Measurements from ENCODE around the gene DTD2. TPM values are rescaled to one million over a fixed set of nuclear protein-coding genes. Genes with fewer than 3 reads are reported as not detected.

Gene DTD2
- total and polyA plus RNA-seq, 2 of the 4 experiments (the other 2 are of a cell fraction) = 16.9 to 24.9 TPM

DNA sequence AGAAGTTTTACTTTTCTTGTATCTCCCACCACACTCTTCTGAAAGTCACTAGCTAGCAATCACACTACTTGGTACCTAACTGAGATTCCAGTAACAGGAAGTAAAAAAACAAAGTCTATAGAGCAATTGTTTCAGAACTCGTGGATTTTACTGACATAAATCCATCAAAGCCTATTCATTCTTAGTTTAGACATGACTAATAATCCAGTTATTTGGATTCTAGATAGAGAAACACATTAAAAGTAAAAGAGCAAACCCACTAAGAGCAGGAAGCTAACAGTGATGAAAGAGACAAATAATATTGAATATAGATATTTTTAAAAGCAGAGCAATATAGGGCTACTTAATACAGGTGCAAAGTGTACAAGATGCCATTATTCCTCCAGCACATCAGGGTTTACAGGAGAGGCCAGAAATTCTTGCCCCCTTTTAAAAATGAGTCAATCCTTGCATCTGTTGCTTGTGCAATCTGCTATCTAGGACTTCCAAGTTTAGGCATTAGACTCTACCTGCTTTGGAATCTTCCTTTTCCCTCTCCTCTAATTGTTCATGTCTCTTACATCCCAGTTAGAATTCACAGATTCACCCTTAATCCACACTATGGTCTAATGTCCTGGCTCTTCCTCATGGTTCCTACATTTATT lies 43.0 kb downstream of the DTD2 start:
- Histone ChIP-seq H3K79me1 (ENCODE audit: low read depth in 1 of 2, low read length in 2 of 2) (peaks cover 14 to 45% of the 10 kb centered on the region in 2 experiments), H2AK5ac (ENCODE audit: low read depth, low read length) (no peak overlapping the region), H3K4me3 (ENCODE audit: insufficient read depth, low read depth, low read length) (no peak overlapping the region), H2AK9ac (replicated peaks; ENCODE audit: low read depth, low read length, poor library complexity) (no peak overlapping the region), H3K18ac (ENCODE audit: low read depth, low read length) (no peak overlapping the region), H3K9ac (ENCODE audit: low read depth, low read length) (no peak overlapping the region), H4K20me1 (ENCODE audit: insufficient read depth, low read length) (peaks cover 7% of the 10 kb centered on the region; the same call in 1 of the 2 replicates), H2BK5ac (ENCODE audit: low read depth, low read length, poor library complexity, severe bottlenecking) (no peak overlapping the region), H3K4ac (ENCODE audit: low read depth, low read length) (no peak overlapping the region), H2BK15ac (ENCODE audit: low read depth, low read length) (no peak overlapping the region), H3K27me3 (ENCODE audit: control insufficient read depth, insufficient read depth, low read length) (no peaks in the 10 kb centered on the region), H3K4me1 (ENCODE audit: control insufficient read depth, insufficient read depth, low read length) (peaks cover 2% of the 10 kb centered on the region; the same call in 1 of the 2 replicates), H3K23ac (ENCODE audit: low read depth, low read length) (no peak overlapping the region), H3K4me2 (ENCODE audit: low read depth, low read length) (no peak overlapping the region), H2AFZ (replicated peaks; ENCODE audit: low read length, poor library complexity) (no peak overlapping the region), H3K9me3 (ENCODE audit: control insufficient read depth, insufficient read depth, low read length) (no peaks in the 10 kb centered on the region), H3K27ac (ENCODE audit: insufficient read depth, low read length) (no peak overlapping the region), H3K56ac (ENCODE audit: extremely low read depth, insufficient read depth, low read length) (no peak overlapping the region), H3K9me1 (ENCODE audit: insufficient read depth, low read length) (no peaks in the 10 kb centered on the region), H2BK20ac (ENCODE audit: low read depth, low read length) (no peak overlapping the region), H2BK120ac (ENCODE audit: low read depth, low read length) (no peak overlapping the region), H3K36me3 (ENCODE audit: control insufficient read depth, insufficient read depth, low read length) (no peaks in the 10 kb centered on the region), H4K5ac (ENCODE audit: low read depth, low read length) (no peak overlapping the region), H3K14ac (replicated peaks; ENCODE audit: low read depth, low read length) (no peak overlapping the region), H4K8ac (ENCODE audit: low read depth in 2 of 2, low read length in 2 of 2) (no peak overlapping the region), H4K91ac (ENCODE audit: insufficient read depth, low read depth, low read length) (no peak overlapping the region)
- DNase-seq (peak; percentile 30), ATAC-seq (ENCODE audit: low read depth) (peak; percentile 27; the same call in 1 of the 2 replicates)
- TF ChIP-seq, protein P1, sequence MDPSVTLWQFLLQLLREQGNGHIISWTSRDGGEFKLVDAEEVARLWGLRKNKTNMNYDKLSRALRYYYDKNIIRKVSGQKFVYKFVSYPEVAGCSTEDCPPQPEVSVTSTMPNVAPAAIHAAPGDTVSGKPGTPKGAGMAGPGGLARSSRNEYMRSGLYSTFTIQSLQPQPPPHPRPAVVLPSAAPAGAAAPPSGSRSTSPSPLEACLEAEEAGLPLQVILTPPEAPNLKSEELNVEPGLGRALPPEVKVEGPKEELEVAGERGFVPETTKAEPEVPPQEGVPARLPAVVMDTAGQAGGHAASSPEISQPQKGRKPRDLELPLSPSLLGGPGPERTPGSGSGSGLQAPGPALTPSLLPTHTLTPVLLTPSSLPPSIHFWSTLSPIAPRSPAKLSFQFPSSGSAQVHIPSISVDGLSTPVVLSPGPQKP (IDR thresholded peaks at IDR 0.05; ENCODE audit: borderline replicate concordance, low read depth, low read length) = no peak
- TF ChIP-seq CEBPB (IDR thresholded peaks at IDR 0.05; ENCODE audit: low read depth, low read length) = peak; percentile 82
- CTCF ChIA-PET = no interaction called here
- POLR2A ChIA-PET (ENCODE audit: unreplicated experiment) = no interaction called here
- in situ Hi-C loops (cut with MboI; ENCODE audit: low sequenced_read_pairs) (no loop called here), intact Hi-C loops (cut with micrococcal nuclease) (no loop called here), dilution Hi-C loops (cut with HindIII; ENCODE audit: low sequenced_read_pairs, unreplicated experiment) (no loop called here)
- no TSS peak for BruUV-seq (replicated peaks)
- no CpG with 5 or more reads among the region's 1 CpG for WGBS, 2 experiments (ENCODE audit: extremely low coverage in 2 of 2, insufficient read length in 1 of 2)
